Hepatocyte (in vitro differentiated cells): ENCODE measurements around the gene ZNF91. TPM values are rescaled to one million over a fixed set of nuclear protein-coding genes. Genes with fewer than 3 reads are reported as not detected.
A peak's percentile ranks its signal among the peaks of the same experiment; 100 is the strongest.

Experiments used
- DNase-seq: peaks from one replicate; pipeline ENCODE4 v3.0.0-alpha.2; 2016; ENCODE audit warnings: low spot score
- H2AFZ ChIP-seq: fragments of 200-600 bp; sonication (generic); 2 replicates; pipeline ENCODE4 v1.6.0; 2016; ENCODE audit warnings: antibody characterized with exemption, mild to moderate bottlenecking
- H3K27ac ChIP-seq: fragments of 200-600 bp; sonication (generic); 2 replicates; pipeline ENCODE4 v1.5.1; 2016; ENCODE audit warnings: mild to moderate bottlenecking
- H3K27me3 ChIP-seq: fragments of 200-600 bp; sonication (generic); 2 replicates; pipeline ENCODE4 v1.6.1; 2016
- H3K36me3 ChIP-seq: fragments of 200-600 bp; sonication (generic); replicated peaks from 2 replicates; pipeline ENCODE4 v1.5.1; 2016; ENCODE audit warnings: low read depth; ENCODE audit not compliant: insufficient read depth
- H3K4me1 ChIP-seq: fragments of 200-600 bp; sonication (generic); 2 replicates; pipeline ENCODE4 v1.5.1; 2016; ENCODE audit warnings: mild to moderate bottlenecking, moderate library complexity; ENCODE audit not compliant: insufficient read depth
- H3K4me2 ChIP-seq: fragments of 200-600 bp; sonication (generic); 2 replicates; pipeline ENCODE4 v1.6.0; 2016
- H3K4me3 ChIP-seq: fragments of 200-600 bp; sonication (generic); 2 replicates; pipeline ENCODE4 v1.5.1; 2016; ENCODE audit warnings: mild to moderate bottlenecking
- H3K79me2 ChIP-seq: fragments of 200-600 bp; sonication (generic); 2 replicates; pipeline ENCODE4 v1.6.0; 2017; ENCODE audit warnings: mild to moderate bottlenecking
- H3K9me2 ChIP-seq: fragments of 200-600 bp; sonication (generic); replicated peaks from 2 replicates; pipeline ENCODE4 v1.6.0; 2017; ENCODE audit warnings: mild to moderate bottlenecking; ENCODE audit not compliant: insufficient read depth
- H3K9me3 ChIP-seq: fragments of 200-600 bp; sonication (generic); 2 replicates; pipeline ENCODE4 v1.5.1; 2016; ENCODE audit warnings: low read depth, mild to moderate bottlenecking
- H4K20me1 ChIP-seq: fragments of 200-600 bp; sonication (generic); 2 replicates; pipeline ENCODE4 v1.6.0; 2016; ENCODE audit warnings: mild to moderate bottlenecking; ENCODE audit not compliant: insufficient read depth, poor library complexity, severe bottlenecking
- EZH2 ChIP-seq: fragments of 200-600 bp; sonication (generic); IDR thresholded peaks from 2 replicates; pipeline ENCODE4 v1.6.1; 2016; ENCODE audit warnings: antibody characterized with exemption, mild to moderate bottlenecking, borderline replicate concordance
- EZH2phosphoT487 ChIP-seq: fragments of 200-600 bp; sonication (generic); IDR thresholded peaks from one replicate; pipeline ENCODE4 v1.6.1; 2018; ENCODE audit warnings: antibody characterized with exemption, mild to moderate bottlenecking, low read depth, moderate library complexity; ENCODE audit not compliant: unreplicated experiment, severe bottlenecking
- WGBS: methylation state at CpG from one replicate; pipeline ENCODE4 v1.1.6; 2016; ENCODE audit warnings: low lambda C conversion rate; ENCODE audit errors: missing lambda C conversion rate; 5-methylcytosine and 5-hydroxymethylcytosine counted together
- polyA plus RNA-seq: library from polyadenylated mRNA; unstranded; fragments of >200 nt; fragmentation: Nextera tagmentation; extraction: Ambion mirVana; gene quantifications from 2 replicates; pipeline ENCODE4 v1.2.1, GENCODE V29; 2016
- total RNA-seq: library from RNA; depleted of rRNA; stranded (reverse); fragments of >200 nt; gene quantifications from 2 replicates; pipeline ENCODE4 v1.2.3, GENCODE V29; 2014
- TF ChIP-seq, protein P1 (sequence below): fragments of 200-600 bp; sonication (generic); IDR thresholded peaks from 2 replicates; pipeline ENCODE4 v1.5.1; 2016; ENCODE audit warnings: antibody characterized with exemption, mild to moderate bottlenecking; ENCODE audit not compliant: poor library complexity

Gene ZNF91
- total and polyA plus RNA-seq, 2 experiments from 2014 or later = 25.2 to 68.3 TPM

DNA sequence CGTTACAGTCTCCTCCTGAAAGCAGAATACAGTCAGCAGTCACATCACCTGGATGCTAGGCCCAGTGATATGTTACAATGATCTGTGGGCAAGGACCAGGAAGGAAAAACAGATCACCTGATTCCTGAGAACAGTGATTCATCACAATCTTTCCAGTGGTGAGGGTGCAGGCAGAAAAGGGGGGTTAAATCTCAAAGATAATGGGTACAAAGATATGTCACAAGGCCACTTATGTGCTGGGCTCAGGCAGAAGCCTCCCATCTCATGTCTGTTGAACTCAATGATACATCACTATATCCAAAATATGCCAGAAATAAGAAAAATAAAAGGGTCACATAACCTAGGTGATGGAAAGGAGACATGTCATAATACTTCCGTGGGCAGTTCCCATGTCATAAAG, 10.8 kb upstream of the ZNF91 start:
- DNase-seq = no peak
- no peak overlapping the region for H2AFZ ChIP-seq
- H3K27me3 ChIP-seq = no peaks in the 10 kb centered on the region
- no peak for TF ChIP-seq EZH2
- no peak for TF ChIP-seq EZH2phosphoT487
- TF ChIP-seq, protein P1, sequence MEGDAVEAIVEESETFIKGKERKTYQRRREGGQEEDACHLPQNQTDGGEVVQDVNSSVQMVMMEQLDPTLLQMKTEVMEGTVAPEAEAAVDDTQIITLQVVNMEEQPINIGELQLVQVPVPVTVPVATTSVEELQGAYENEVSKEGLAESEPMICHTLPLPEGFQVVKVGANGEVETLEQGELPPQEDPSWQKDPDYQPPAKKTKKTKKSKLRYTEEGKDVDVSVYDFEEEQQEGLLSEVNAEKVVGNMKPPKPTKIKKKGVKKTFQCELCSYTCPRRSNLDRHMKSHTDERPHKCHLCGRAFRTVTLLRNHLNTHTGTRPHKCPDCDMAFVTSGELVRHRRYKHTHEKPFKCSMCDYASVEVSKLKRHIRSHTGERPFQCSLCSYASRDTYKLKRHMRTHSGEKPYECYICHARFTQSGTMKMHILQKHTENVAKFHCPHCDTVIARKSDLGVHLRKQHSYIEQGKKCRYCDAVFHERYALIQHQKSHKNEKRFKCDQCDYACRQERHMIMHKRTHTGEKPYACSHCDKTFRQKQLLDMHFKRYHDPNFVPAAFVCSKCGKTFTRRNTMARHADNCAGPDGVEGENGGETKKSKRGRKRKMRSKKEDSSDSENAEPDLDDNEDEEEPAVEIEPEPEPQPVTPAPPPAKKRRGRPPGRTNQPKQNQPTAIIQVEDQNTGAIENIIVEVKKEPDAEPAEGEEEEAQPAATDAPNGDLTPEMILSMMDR = no peak
- peaks cover 26% of the 10 kb centered on the region for H3K4me1 ChIP-seq
- H3K36me3 ChIP-seq = no peaks in the 10 kb centered on the region
- H3K9me2 ChIP-seq = no peaks in the 10 kb centered on the region
- H4K20me1 ChIP-seq = no peaks in the 10 kb centered on the region
- no peaks in the 10 kb centered on the region for H3K9me3 ChIP-seq
- no peak overlapping the region for H3K4me3 ChIP-seq
- WGBS = 89% methylated on average over 2 of the region's 2 CpGs
- peak overlapping the region; percentile 88 for H3K27ac ChIP-seq
- H3K79me2 ChIP-seq = no peaks in the 10 kb centered on the region
- no peak overlapping the region for H3K4me2 ChIP-seq

DNA sequence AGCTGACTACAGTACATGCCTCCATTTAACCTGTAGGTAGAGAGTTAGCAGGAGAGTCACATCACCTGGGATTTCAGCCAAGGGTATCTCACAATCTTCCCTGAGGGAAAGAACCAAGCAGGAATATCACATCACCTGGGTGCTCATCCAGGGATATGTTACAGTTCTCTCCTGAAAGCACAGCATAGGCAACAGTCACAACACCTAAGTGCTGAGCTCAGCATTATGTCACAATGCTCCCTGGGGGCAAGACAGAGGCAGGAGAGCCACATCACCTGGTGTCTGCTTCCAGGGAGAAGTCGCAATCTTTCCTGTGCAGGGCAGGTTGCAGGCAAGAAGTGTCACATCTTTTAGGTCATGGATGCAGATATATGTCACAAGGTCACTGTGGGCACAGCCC, 9.4 kb upstream of the ZNF91 start:
- Histone ChIP-seq H3K36me3 (no peaks in the 10 kb centered on the region), H3K27ac (peak overlapping the region; percentile 88), H3K4me1 (peaks cover 21% of the 10 kb centered on the region), H3K9me2 (no peaks in the 10 kb centered on the region), H2AFZ (no peak overlapping the region), H4K20me1 (no peaks in the 10 kb centered on the region), H3K9me3 (no peaks in the 10 kb centered on the region), H3K4me2 (no peak overlapping the region), H3K79me2 (no peaks in the 10 kb centered on the region), H3K4me3 (no peak overlapping the region), H3K27me3 (no peaks in the 10 kb centered on the region)
- DNase-seq = no peak
- TF ChIP-seq, protein P1 = no peak
- no peak for TF ChIP-seq EZH2
- TF ChIP-seq EZH2phosphoT487 = no peak
- 100% methylated on average over 1 of the region's 1 CpG for WGBS

- Histone ChIP-seq H4K20me1 (no peaks in the 10 kb centered on the region), H3K79me2 (no peaks in the 10 kb centered on the region), H3K4me2 (peak overlapping the region; percentile 63), H3K9me3 (no peaks in the 10 kb centered on the region), H3K27ac (peak overlapping the region; percentile 92), H2AFZ (no peak overlapping the region), H3K4me1 (peaks cover 21% of the 10 kb centered on the region), H3K9me2 (no peaks in the 10 kb centered on the region), H3K27me3 (no peaks in the 10 kb centered on the region), H3K36me3 (no peaks in the 10 kb centered on the region), H3K4me3 (no peak overlapping the region)
- TF ChIP-seq, protein P1 = peak; percentile 48
- no peak for TF ChIP-seq EZH2
- DNase-seq = peak; percentile 84
- WGBS = 56% methylated on average over 4 of the region's 4 CpGs
Measured at GRCh38 chr19:23403581-23404324, 8.5 kb upstream of the ZNF91 start.
